Ishikawa (cell line): ENCODE data around the gene HIGD2A.

Experiments
- CEBPB ChIP-seq: IDR thresholded peaks from 2 replicates; pipeline ENCODE4 v1.6.1; 2012
- CREB1 ChIP-seq: IDR thresholded peaks from 2 replicates; pipeline ENCODE4 v1.6.1; 2012; ENCODE audit warnings: low read depth
- EGR1 ChIP-seq: IDR thresholded peaks from 2 replicates; pipeline ENCODE4 v1.6.1; 2012
- EP300 ChIP-seq: IDR thresholded peaks from 2 replicates; pipeline ENCODE4 v1.6.1; 2012; ENCODE audit warnings: borderline replicate concordance
- FOXM1 ChIP-seq: IDR thresholded peaks from 2 replicates; pipeline ENCODE4 v1.6.1; 2012; ENCODE audit warnings: low read depth, borderline replicate concordance
- MAX ChIP-seq: IDR thresholded peaks from 2 replicates; pipeline ENCODE4 v1.6.1; 2012
- NFIC ChIP-seq: IDR thresholded peaks from 2 replicates; pipeline ENCODE4 v1.6.1; 2012
- RAD21 ChIP-seq: IDR thresholded peaks from 2 replicates; pipeline ENCODE4 v1.6.1; 2012; ENCODE audit warnings: low read depth
- REST ChIP-seq: IDR thresholded peaks from 2 replicates; pipeline ENCODE4 v1.6.1; 2012; ENCODE audit warnings: low read depth, mild to moderate bottlenecking
- TAF1 ChIP-seq: IDR thresholded peaks from 2 replicates; pipeline ENCODE4 v1.6.1; 2012; ENCODE audit warnings: low read depth, mild to moderate bottlenecking
- TCF12 ChIP-seq: IDR thresholded peaks from 2 replicates; pipeline ENCODE4 v1.6.1; 2012; ENCODE audit warnings: low read depth
- TEAD4 ChIP-seq: IDR thresholded peaks from 2 replicates; pipeline ENCODE4 v1.6.1; 2012
- USF1 ChIP-seq: IDR thresholded peaks from 2 replicates; pipeline ENCODE4 v1.6.1; 2012
- YY1 ChIP-seq: IDR thresholded peaks from 2 replicates; pipeline ENCODE4 v1.6.1; 2012; ENCODE audit warnings: low read depth
- ZBTB7A ChIP-seq: IDR thresholded peaks from 2 replicates; pipeline ENCODE4 v1.6.1; 2012; ENCODE audit warnings: low read depth

Gene HIGD2A

GRCh38 chr5:176361437-176362232 lies 26.9 kb upstream of the HIGD2A start, which contains the start of gene KIAA1191:
Gene KIAA1191, minus strand, starts transcription at chr5:176361764. Its CDS starts 2,256 bp downstream, at chr5:176359508.
- TF ChIP-seq TAF1 = peak; percentile 82
- TF ChIP-seq RAD21 = peak; percentile 24; the same call in 1 of the 2 replicates
- TF ChIP-seq YY1 = no peak; the same call in 1 of the 2 replicates
- TF ChIP-seq CEBPB = no peak
- TF ChIP-seq TCF12 = 0 out of 2 replicates have a peak, but pooled peaks have one; percentile 19
- peak; percentile 75 for TF ChIP-seq MAX
- 0 out of 2 replicates have a peak, but pooled peaks have one; percentile 8 for TF ChIP-seq TEAD4
- TF ChIP-seq ZBTB7A = peak; percentile 75

- TF ChIP-seq RAD21 (no peak), TAF1 (no peak), ZBTB7A (no peak), REST (no peak), FOXM1 (no peak), CREB1 (no peak), TCF12 (no peak), USF1 (no peak), EP300 (no peak), MAX (no peak), TEAD4 (no peak), CEBPB (no peak), NFIC (no peak), EGR1 (no peak), YY1 (no peak)
Measured at GRCh38 chr5:176362233-176362490, 26.4 kb upstream of the HIGD2A start.

GRCh38 chr5:176364765-176365350 lies 23.7 kb upstream of the HIGD2A start:
- TF ChIP-seq MAX = no peak
- TF ChIP-seq YY1 = no peak
- no peak for TF ChIP-seq CEBPB
- TF ChIP-seq ZBTB7A = no peak
- no peak for TF ChIP-seq CREB1
- TF ChIP-seq RAD21 = no peak
- TF ChIP-seq EP300 = no peak
- TF ChIP-seq NFIC = no peak
- TF ChIP-seq FOXM1 = no peak

GRCh38 chr5:176365351-176366231 lies 23.0 kb upstream of the HIGD2A start, which contains the start of gene ARL10:
Gene ARL10, plus strand, starts transcription at chr5:176365487. Its CDS starts 77 bp downstream, at chr5:176365564.
- TF ChIP-seq MAX (peak; percentile 93), EGR1 (peak; percentile 63), ZBTB7A (peak; percentile 67), CEBPB (no peak)

GRCh38 chr5:176366232-176366894 lies 22.2 kb upstream of the HIGD2A start:
- no peak for TF ChIP-seq RAD21
- no peak for TF ChIP-seq EP300
- TF ChIP-seq YY1 = no peak
- no peak for TF ChIP-seq TAF1
- TF ChIP-seq REST = no peak
- no peak for TF ChIP-seq TCF12
- no peak for TF ChIP-seq CREB1
- TF ChIP-seq CEBPB = no peak
- TF ChIP-seq NFIC = no peak
- TF ChIP-seq FOXM1 = no peak
- no peak for TF ChIP-seq EGR1
- no peak for TF ChIP-seq ZBTB7A
- TF ChIP-seq USF1 = no peak
- no peak for TF ChIP-seq TEAD4
- TF ChIP-seq MAX = no peak
